ENCODE results near the gene FAAP20. TPM values are rescaled to one million over a fixed set of nuclear protein-coding genes. Genes with fewer than 3 reads are reported as not detected.

Gene FAAP20
- total and polyA plus RNA-seq, 5 experiments from 2014 or later, result 39.4 to 76.6 (median 70.1) TPM

GRCh38 chr1:2188336-2188735 is 6.2 kb downstream of the FAAP20 start:
- Mint-ChIP-seq H3K4me1 (peaks cover 4 to 25% (median 23%) of the 10 kb centered on the region in 4 donors), H3K4me3 (peak overlapping the region in 3 of 10 donors; percentile 31 to 48 (median 35)), H3K27ac (peak overlapping the region in 8 of 10 donors; percentile 13 to 98 (median 58)), H3K36me3 (peaks cover 0 to 8% (median 0%) of the 10 kb centered on the region in 3 donors), H3K9me3 (no peaks in the 10 kb centered on the region), H3K27me3 (no peaks in the 10 kb centered on the region)
- DNase-seq, result no peak
- POLR2A ChIA-PET, result interaction anchor here (0.8 to 2.2 kb wide), 7 partner anchors 11 to 225 kb away, joined by 3 to 8 read pairs (median 4); partner anchors contain the start of gene PEX10
- no peak for ATAC-seq

GRCh38 chr1:2187619-2188018 is 7.0 kb downstream of the FAAP20 start:
- Mint-ChIP-seq H3K36me3 (peaks cover 0 to 10% (median 0%) of the 10 kb centered on the region in 3 donors), H3K4me3 (no peak overlapping the region), H3K27me3 (no peaks in the 10 kb centered on the region), H3K27ac (peak overlapping the region in 4 of 10 donors; percentile 11 to 62 (median 24)), H3K9me3 (no peaks in the 10 kb centered on the region), H3K4me1 (peaks cover 7 to 25% (median 21%) of the 10 kb centered on the region in 4 donors)
- ATAC-seq, result no peak
- POLR2A ChIA-PET, result interaction anchor here (0.7 to 1.3 kb wide), 4 partner anchors 10 to 194 kb away, joined by 3 to 4 read pairs (median 3); no protein-coding TSS in a partner anchor
- DNase-seq, result no peak

- Mint-ChIP-seq H3K4me3 (no peak overlapping the region), H3K27me3 (no peaks in the 10 kb centered on the region), H3K9me3 (no peaks in the 10 kb centered on the region), H3K36me3 (peaks cover 0 to 10% (median 0%) of the 10 kb centered on the region in 3 donors), H3K27ac (peak overlapping the region in 2 of 10 donors; percentile 29 to 49), H3K4me1 (peaks cover 8 to 24% (median 19%) of the 10 kb centered on the region in 4 donors)
- no peak for ATAC-seq
- DNase-seq, result no peak
- POLR2A ChIA-PET, result interaction anchor here (0.7 to 0.9 kb wide), 2 partner anchors 43 to 212 kb away, joined by 3 read pairs; no protein-coding TSS in a partner anchor
Measured at GRCh38 chr1:2186901-2187300, 7.7 kb downstream of the FAAP20 start.

- no peaks in the 10 kb centered on the region for H3K27me3 Mint-ChIP-seq
- H3K4me1 Mint-ChIP-seq, result peaks cover 6 to 17% (median 15%) of the 10 kb centered on the region in 4 donors
- no peaks in the 10 kb centered on the region for H3K9me3 Mint-ChIP-seq
- peak overlapping the region in 2 of 10 donors; percentile 29 to 61 for H3K27ac Mint-ChIP-seq
- H3K36me3 Mint-ChIP-seq, result peaks cover 0 to 10% (median 0%) of the 10 kb centered on the region in 3 donors
- no peak overlapping the region for H3K4me3 Mint-ChIP-seq
- POLR2A ChIA-PET, result interaction anchor here (0.9 kb wide), 1 partner anchor 213 kb away, joined by 3 read pairs; no protein-coding TSS in a partner anchor
- ATAC-seq, result no peak
- DNase-seq, result no peak
Measured at GRCh38 chr1:2185880-2186855, 8.4 kb downstream of the FAAP20 start.

- H3K27ac Mint-ChIP-seq, result no peak overlapping the region
- ATAC-seq, result no peak
- no peaks in the 10 kb centered on the region for H3K9me3 Mint-ChIP-seq
- peaks cover 0 to 10% (median 0%) of the 10 kb centered on the region in 3 donors for H3K36me3 Mint-ChIP-seq
- H3K4me1 Mint-ChIP-seq, result peaks cover 6 to 11% (median 7%) of the 10 kb centered on the region in 4 donors
- POLR2A ChIA-PET, result no interaction called here
- H3K27me3 Mint-ChIP-seq, result no peaks in the 10 kb centered on the region
- H3K4me3 Mint-ChIP-seq, result no peak overlapping the region
- DNase-seq, result no peak
Measured at GRCh38 chr1:2184934-2185333, 9.6 kb downstream of the FAAP20 start.

GRCh38 chr1:2184531-2184930 is 10.0 kb downstream of the FAAP20 start:
- POLR2A ChIA-PET, result no interaction called here
- ATAC-seq, result no peak
- H3K27ac Mint-ChIP-seq, result no peak overlapping the region
- peaks cover 5 to 11% (median 6%) of the 10 kb centered on the region in 4 donors for H3K4me1 Mint-ChIP-seq
- H3K36me3 Mint-ChIP-seq, result peaks cover 0 to 10% (median 0%) of the 10 kb centered on the region in 3 donors
- H3K4me3 Mint-ChIP-seq, result no peak overlapping the region
- no peaks in the 10 kb centered on the region for H3K9me3 Mint-ChIP-seq
- H3K27me3 Mint-ChIP-seq, result no peaks in the 10 kb centered on the region
- DNase-seq, result no peak

- peaks cover 0 to 6% (median 2%) of the 10 kb centered on the region in 4 donors for H3K4me1 Mint-ChIP-seq
- no peaks in the 10 kb centered on the region for H3K27me3 Mint-ChIP-seq
- DNase-seq (no peak), ATAC-seq (no peak)
- POLR2A ChIA-PET, result no interaction called here
- no peaks in the 10 kb centered on the region for H3K9me3 Mint-ChIP-seq
- no peak overlapping the region for H3K4me3 Mint-ChIP-seq
- no peak overlapping the region for H3K27ac Mint-ChIP-seq
- H3K36me3 Mint-ChIP-seq, result peaks cover 0 to 10% (median 0%) of the 10 kb centered on the region in 3 donors
Measured at GRCh38 chr1:2183937-2184334, 10.6 kb downstream of the FAAP20 start.

GRCh38 chr1:2182376-2182775 is 12.2 kb downstream of the FAAP20 start:
- H3K27ac Mint-ChIP-seq, result no peak overlapping the region
- no peak overlapping the region for H3K4me3 Mint-ChIP-seq
- POLR2A ChIA-PET, result no interaction called here
- H3K4me1 Mint-ChIP-seq, result peaks cover 0 to 6% (median 2%) of the 10 kb centered on the region in 4 donors
- no peaks in the 10 kb centered on the region for H3K27me3 Mint-ChIP-seq
- H3K36me3 Mint-ChIP-seq, result peaks cover 0 to 18% (median 3%) of the 10 kb centered on the region in 3 donors
- no peak for DNase-seq
- no peak for ATAC-seq
- H3K9me3 Mint-ChIP-seq, result no peaks in the 10 kb centered on the region

GRCh38 chr1:2181752-2182151 is 12.8 kb downstream of the FAAP20 start:
- H3K27ac Mint-ChIP-seq, result no peak overlapping the region
- H3K4me3 Mint-ChIP-seq, result no peak overlapping the region
- POLR2A ChIA-PET, result no interaction called here

GRCh38 chr1:2181271-2181670 is 13.3 kb downstream of the FAAP20 start:
- DNase-seq (no peak), ATAC-seq (no peak)
- Mint-ChIP-seq H3K27me3 (no peaks in the 10 kb centered on the region), H3K4me1 (peaks cover 0 to 6% (median 3%) of the 10 kb centered on the region in 4 donors), H3K27ac (no peak overlapping the region), H3K36me3 (peaks cover 0 to 21% (median 3%) of the 10 kb centered on the region in 3 donors), H3K4me3 (no peak overlapping the region), H3K9me3 (no peaks in the 10 kb centered on the region)
- POLR2A ChIA-PET, result no interaction called here

More at GRCh38 chr1:2181752-2182151, 12.8 kb downstream of the FAAP20 start:
- peaks cover 0 to 21% (median 3%) of the 10 kb centered on the region in 3 donors for H3K36me3 Mint-ChIP-seq
- no peaks in the 10 kb centered on the region for H3K27me3 Mint-ChIP-seq
- H3K4me1 Mint-ChIP-seq, result peaks cover 0 to 6% (median 3%) of the 10 kb centered on the region in 4 donors
- no peaks in the 10 kb centered on the region for H3K9me3 Mint-ChIP-seq
- DNase-seq (no peak), ATAC-seq (no peak)

- H3K4me1 Mint-ChIP-seq, result peaks cover 0 to 6% (median 4%) of the 10 kb centered on the region in 4 donors
- H3K36me3 Mint-ChIP-seq, result peaks cover 0 to 21% (median 7%) of the 10 kb centered on the region in 3 donors
- no peaks in the 10 kb centered on the region for H3K27me3 Mint-ChIP-seq
- no peak for ATAC-seq
- DNase-seq, result no peak
- no peaks in the 10 kb centered on the region for H3K9me3 Mint-ChIP-seq
- H3K4me3 Mint-ChIP-seq, result no peak overlapping the region
- POLR2A ChIA-PET, result no interaction called here
- peak overlapping the region in 1 of 10 donors; percentile 80 for H3K27ac Mint-ChIP-seq
Measured at GRCh38 chr1:2180297-2181245, 14.0 kb downstream of the FAAP20 start.
